NB4 (cell line): ENCODE measurements around the gene KCNA2.

Experiments used
- POLR2A ChIP-seq: IDR thresholded peaks from 2 replicates; pipeline ENCODE4 v1.6.1; 2011; ENCODE audit warnings: mild to moderate bottlenecking; ENCODE audit not compliant: insufficient read length; ENCODE audit errors: extremely low read depth
- TF ChIP-seq, protein P1 (sequence below): IDR thresholded peaks from one replicate; pipeline ENCODE4 v1.5.1; 2012; ENCODE audit warnings: low read depth, low read length

- TF ChIP-seq POLR2A: no peak
- TF ChIP-seq, protein P1, sequence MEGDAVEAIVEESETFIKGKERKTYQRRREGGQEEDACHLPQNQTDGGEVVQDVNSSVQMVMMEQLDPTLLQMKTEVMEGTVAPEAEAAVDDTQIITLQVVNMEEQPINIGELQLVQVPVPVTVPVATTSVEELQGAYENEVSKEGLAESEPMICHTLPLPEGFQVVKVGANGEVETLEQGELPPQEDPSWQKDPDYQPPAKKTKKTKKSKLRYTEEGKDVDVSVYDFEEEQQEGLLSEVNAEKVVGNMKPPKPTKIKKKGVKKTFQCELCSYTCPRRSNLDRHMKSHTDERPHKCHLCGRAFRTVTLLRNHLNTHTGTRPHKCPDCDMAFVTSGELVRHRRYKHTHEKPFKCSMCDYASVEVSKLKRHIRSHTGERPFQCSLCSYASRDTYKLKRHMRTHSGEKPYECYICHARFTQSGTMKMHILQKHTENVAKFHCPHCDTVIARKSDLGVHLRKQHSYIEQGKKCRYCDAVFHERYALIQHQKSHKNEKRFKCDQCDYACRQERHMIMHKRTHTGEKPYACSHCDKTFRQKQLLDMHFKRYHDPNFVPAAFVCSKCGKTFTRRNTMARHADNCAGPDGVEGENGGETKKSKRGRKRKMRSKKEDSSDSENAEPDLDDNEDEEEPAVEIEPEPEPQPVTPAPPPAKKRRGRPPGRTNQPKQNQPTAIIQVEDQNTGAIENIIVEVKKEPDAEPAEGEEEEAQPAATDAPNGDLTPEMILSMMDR: no peak
Observed at GRCh38 chr1:110616587-110616986, 10.4 kb upstream of the KCNA2 start.
